ENCODE results near the gene MYL9.

The MYL9 gene

GRCh38 chr20:36526521-36527011 lies 14.8 kb upstream of the MYL9 start:
- DNase-seq = no peak

- no peak for DNase-seq
These were observed 13.8 kb upstream of the MYL9 start for GRCh38 chr20:36527331-36528125.

- DNase-seq = no peak
These were observed 13.0 kb upstream of the MYL9 start for GRCh38 chr20:36528176-36528874.

GRCh38 chr20:36528875-36529417 lies 12.4 kb upstream of the MYL9 start:
- no peak for DNase-seq

- DNase-seq = no peak
These were observed 8.9 kb upstream of the MYL9 start for GRCh38 chr20:36532388-36532787.

GRCh38 chr20:36532822-36533221 lies 8.5 kb upstream of the MYL9 start:
- no peak for DNase-seq

- DNase-seq = no peak
These were observed 3.1 kb upstream of the MYL9 start for GRCh38 chr20:36538026-36538722.

GRCh38 chr20:36540551-36541211 lies 638 bp upstream of the MYL9 start:
- no peak for DNase-seq

- DNase-seq = no peak
These were observed 609 bp downstream of the MYL9 start for GRCh38 chr20:36541768-36542488.

GRCh38 chr20:36542516-36543183 lies 1.3 kb downstream of the MYL9 start:
- DNase-seq = no peak

- DNase-seq = no peak
These were observed 2.1 kb downstream of the MYL9 start for GRCh38 chr20:36543184-36544133.

- DNase-seq = no peak
These were observed 3.1 kb downstream of the MYL9 start for GRCh38 chr20:36544134-36545018.

GRCh38 chr20:36546111-36546736 lies 4.9 kb downstream of the MYL9 start:
- DNase-seq = no peak

- DNase-seq = no peak
These were observed 6.1 kb downstream of the MYL9 start for GRCh38 chr20:36547186-36548005.

- DNase-seq = no peak
These were observed 6.6 kb downstream of the MYL9 start for GRCh38 chr20:36548006-36548315.

- no peak for DNase-seq
These were observed 7.6 kb downstream of the MYL9 start for GRCh38 chr20:36548704-36549627.

GRCh38 chr20:36549628-36549941 lies 8.3 kb downstream of the MYL9 start:
- no peak for DNase-seq

Measured in T-helper 9 cell (primary cell).